Endothelial cell of umbilical vein (primary cell): ENCODE results near the gene ZNF319.

Experiments used
- CTCF ChIP-seq, 2 donors: IDR thresholded peaks; 1 replicate in 1 of 2; 2 replicates in 1 of 2; pipeline ENCODE4 v1.5.1; 2011; ENCODE audit warnings: low read length in 2 of 2, mild to moderate bottlenecking in 2 of 2, moderate library complexity in 2 of 2, control low read depth in 1 of 2, inconsistent platforms in 1 of 2, low read depth in 1 of 2; ENCODE audit not compliant: insufficient read depth in 1 of 2; ENCODE audit errors: extremely low read depth in 1 of 2
- EZH2 ChIP-seq: IDR thresholded peaks from 2 replicates; pipeline ENCODE4 v1.6.1; 2012; ENCODE audit warnings: borderline replicate concordance, low read depth, mild to moderate bottlenecking, moderate library complexity, low read length, inconsistent platforms; ENCODE audit not compliant: severe bottlenecking
- FOS ChIP-seq: IDR thresholded peaks from 2 replicates; pipeline ENCODE4 v1.6.1; 2011; ENCODE audit warnings: mild to moderate bottlenecking, low read length, moderate library complexity, borderline replicate concordance; ENCODE audit not compliant: insufficient read depth
- GATA2 ChIP-seq: IDR thresholded peaks from 2 replicates; pipeline ENCODE4 v1.7.0; 2011; ENCODE audit warnings: low read depth, mild to moderate bottlenecking, moderate library complexity, mixed read lengths, low read length; ENCODE audit not compliant: insufficient read length, insufficient read depth
- JUN ChIP-seq: IDR thresholded peaks from 2 replicates; pipeline ENCODE4 v1.6.1; 2011; ENCODE audit warnings: borderline replicate concordance, low read depth; ENCODE audit not compliant: insufficient read length, insufficient read depth
- MAX ChIP-seq: IDR thresholded peaks from 2 replicates; pipeline ENCODE4 v1.6.1; 2011; ENCODE audit not compliant: insufficient read depth, insufficient read length
- MYC ChIP-seq: IDR thresholded peaks from one replicate; pipeline ENCODE4 v1.6.1; 2011; ENCODE audit warnings: mild to moderate bottlenecking, low read depth, low read length
- POLR2A ChIP-seq: IDR thresholded peaks from 2 replicates; pipeline ENCODE4 v1.6.1; 2012; ENCODE audit warnings: low read depth, mild to moderate bottlenecking, control low read depth, low read length
- POLR2AphosphoS5 ChIP-seq: IDR thresholded peaks from 2 replicates; pipeline ENCODE4 v1.6.1; 2012; ENCODE audit warnings: low read depth, mild to moderate bottlenecking, control low read depth, low read length, moderate library complexity; ENCODE audit not compliant: insufficient read depth

- no peak for TF ChIP-seq GATA2
- no peak for TF ChIP-seq POLR2AphosphoS5
- no peak for TF ChIP-seq EZH2
- TF ChIP-seq MAX, result no peak
- no peak for TF ChIP-seq CTCF (IDR thresholded peaks at IDR 0.05; ENCODE audit: extremely low read depth in 1 of 2, insufficient read depth in 1 of 2, low read depth in 1 of 2, low read length in 2 of 2)
- TF ChIP-seq POLR2A, result no peak
- no peak for TF ChIP-seq FOS
- no peak for TF ChIP-seq MYC
- no peak for TF ChIP-seq JUN
Measured at GRCh38 chr16:57993897-57994296, 6.6 kb downstream of the ZNF319 start.
